Nephron progenitor cell (in vitro differentiated cells): ENCODE measurements around the gene ZMPSTE24.
A peak's percentile ranks its signal among the peaks of the same experiment; 100 is the strongest.

Experiments used
- DNase-seq: peaks from one replicate; pipeline ENCODE4 v3.0.0; 2021
- H3K27ac Mint-ChIP-seq: 2 replicates; pipeline ENCODE4 v1.8.0; 2021; ENCODE audit warnings: mild to moderate bottlenecking, moderate library complexity, mixed read lengths
- H3K27me3 Mint-ChIP-seq: 2 replicates; pipeline ENCODE4 v1.8.0; 2021; ENCODE audit warnings: mild to moderate bottlenecking, low read depth, mixed read lengths; ENCODE audit not compliant: poor library complexity
- H3K36me3 Mint-ChIP-seq: 2 replicates; pipeline ENCODE4 v1.8.0; 2021; ENCODE audit warnings: low read depth, mixed read lengths
- H3K4me1 Mint-ChIP-seq: 2 replicates; pipeline ENCODE4 v1.8.0; 2021; ENCODE audit warnings: mixed read lengths
- H3K4me3 Mint-ChIP-seq: 2 replicates; pipeline ENCODE4 v1.8.0; 2021; ENCODE audit warnings: mild to moderate bottlenecking, moderate library complexity, mixed read lengths
- H3K9me3 Mint-ChIP-seq: 2 replicates; pipeline ENCODE4 v1.8.0; 2021; ENCODE audit warnings: mild to moderate bottlenecking, moderate library complexity, mixed read lengths
- TF ChIP-seq, protein P1 (sequence below): fragments of 200-600 bp; sonication (generic); IDR thresholded peaks from 2 replicates; pipeline ENCODE4 v1.5.0; 2021; ENCODE audit warnings: antibody characterized with exemption

The ZMPSTE24 gene

DNA sequence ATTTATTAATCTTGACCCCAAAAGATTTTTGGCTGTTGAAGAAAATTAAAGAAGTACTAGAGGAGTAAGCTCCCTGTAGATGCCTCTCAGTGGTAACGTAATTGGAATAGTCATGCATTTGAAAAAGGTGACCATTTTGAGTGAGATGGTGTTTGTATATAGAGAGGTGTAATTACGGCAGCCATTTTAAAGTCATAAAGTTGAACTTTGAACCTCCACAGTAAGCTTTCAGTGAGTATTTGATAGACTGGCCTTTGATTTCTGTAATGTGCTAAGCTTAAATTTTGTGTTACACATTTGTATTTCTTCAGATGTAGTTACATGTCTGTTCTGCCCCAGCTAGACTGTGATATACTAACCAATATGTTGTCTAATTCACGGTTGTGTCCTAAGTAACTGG is 31.8 kb upstream of the ZMPSTE24 start:
- H3K4me1 Mint-ChIP-seq: no peaks in the 10 kb centered on the region
- no peak overlapping the region for H3K4me3 Mint-ChIP-seq
- no peak overlapping the region for H3K27ac Mint-ChIP-seq
- H3K36me3 Mint-ChIP-seq: peaks cover 36% of the 10 kb centered on the region
- no peaks in the 10 kb centered on the region for H3K27me3 Mint-ChIP-seq
- TF ChIP-seq, protein P1, sequence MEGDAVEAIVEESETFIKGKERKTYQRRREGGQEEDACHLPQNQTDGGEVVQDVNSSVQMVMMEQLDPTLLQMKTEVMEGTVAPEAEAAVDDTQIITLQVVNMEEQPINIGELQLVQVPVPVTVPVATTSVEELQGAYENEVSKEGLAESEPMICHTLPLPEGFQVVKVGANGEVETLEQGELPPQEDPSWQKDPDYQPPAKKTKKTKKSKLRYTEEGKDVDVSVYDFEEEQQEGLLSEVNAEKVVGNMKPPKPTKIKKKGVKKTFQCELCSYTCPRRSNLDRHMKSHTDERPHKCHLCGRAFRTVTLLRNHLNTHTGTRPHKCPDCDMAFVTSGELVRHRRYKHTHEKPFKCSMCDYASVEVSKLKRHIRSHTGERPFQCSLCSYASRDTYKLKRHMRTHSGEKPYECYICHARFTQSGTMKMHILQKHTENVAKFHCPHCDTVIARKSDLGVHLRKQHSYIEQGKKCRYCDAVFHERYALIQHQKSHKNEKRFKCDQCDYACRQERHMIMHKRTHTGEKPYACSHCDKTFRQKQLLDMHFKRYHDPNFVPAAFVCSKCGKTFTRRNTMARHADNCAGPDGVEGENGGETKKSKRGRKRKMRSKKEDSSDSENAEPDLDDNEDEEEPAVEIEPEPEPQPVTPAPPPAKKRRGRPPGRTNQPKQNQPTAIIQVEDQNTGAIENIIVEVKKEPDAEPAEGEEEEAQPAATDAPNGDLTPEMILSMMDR: no peak
- H3K9me3 Mint-ChIP-seq: no peaks in the 10 kb centered on the region
- DNase-seq: no peak

DNA sequence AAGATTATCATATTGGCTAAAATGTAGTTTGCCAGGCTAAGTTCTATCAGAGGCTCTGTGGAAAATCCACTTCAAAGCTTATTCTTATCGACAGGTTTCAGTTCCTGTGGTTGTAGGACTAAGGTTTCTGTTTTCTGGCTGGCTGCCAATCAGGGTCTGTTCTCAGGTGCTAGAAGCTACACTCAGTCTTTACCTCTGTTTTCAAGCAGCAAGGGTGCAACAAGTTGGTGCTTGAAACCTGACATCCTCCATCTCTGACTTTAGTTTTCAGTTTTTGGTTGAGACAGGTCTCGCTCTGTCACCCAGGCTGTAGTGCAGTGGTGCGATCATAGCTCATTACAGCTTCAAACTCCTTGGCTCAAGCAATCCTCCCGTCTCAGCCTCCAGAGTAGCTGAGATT is 25.6 kb upstream of the ZMPSTE24 start:
- no peaks in the 10 kb centered on the region for H3K9me3 Mint-ChIP-seq
- peaks cover 61% of the 10 kb centered on the region for H3K36me3 Mint-ChIP-seq
- H3K4me3 Mint-ChIP-seq: no peak overlapping the region
- no peaks in the 10 kb centered on the region for H3K4me1 Mint-ChIP-seq
- H3K27ac Mint-ChIP-seq: no peak overlapping the region
- H3K27me3 Mint-ChIP-seq: no peaks in the 10 kb centered on the region
- no peak for DNase-seq
- TF ChIP-seq, protein P1: no peak

DNA sequence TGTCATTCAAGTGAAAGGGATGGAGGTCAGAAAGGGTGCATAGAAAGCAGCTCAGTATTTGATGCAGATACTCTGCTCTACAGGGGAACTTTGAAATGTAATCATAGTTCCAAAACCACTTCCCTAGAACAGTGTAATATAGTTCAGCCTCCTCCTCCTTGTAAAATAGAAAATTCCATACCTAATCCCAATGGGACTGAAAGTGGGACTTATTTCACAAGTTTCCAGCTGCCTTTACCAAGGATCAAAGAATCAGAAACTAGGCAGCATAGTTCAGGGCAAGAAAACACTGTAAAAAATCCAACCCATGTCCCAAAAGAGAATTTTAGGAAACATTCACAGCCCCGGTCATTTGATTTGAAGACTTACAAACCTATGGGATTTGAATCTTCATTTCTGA is 18.4 kb upstream of the ZMPSTE24 start:
- Mint-ChIP-seq H3K4me3 (no peak overlapping the region), H3K27ac (no peak overlapping the region), H3K27me3 (no peaks in the 10 kb centered on the region), H3K9me3 (no peaks in the 10 kb centered on the region), H3K36me3 (peaks cover 54% of the 10 kb centered on the region), H3K4me1 (no peaks in the 10 kb centered on the region)
- no peak for DNase-seq
- TF ChIP-seq, protein P1: no peak

DNA sequence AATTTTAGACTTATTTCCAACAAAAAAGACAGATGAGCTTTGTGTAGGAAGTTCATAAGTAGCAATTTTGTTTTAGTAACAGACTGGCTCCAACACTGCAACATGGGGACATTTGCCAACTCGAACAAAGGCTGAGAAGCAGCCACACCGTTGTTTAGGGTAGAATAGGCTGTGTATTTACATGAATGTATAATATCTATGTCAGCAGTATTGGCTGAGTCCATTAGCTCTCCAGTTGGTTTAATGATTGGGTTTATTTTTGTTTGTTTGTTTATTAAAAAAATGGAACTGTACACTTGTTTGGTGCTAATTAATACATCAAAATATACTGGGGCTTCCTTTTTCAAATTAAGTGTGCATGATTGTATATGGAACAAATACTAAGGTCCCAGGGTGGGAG is 17.6 kb upstream of the ZMPSTE24 start:
- H3K27ac Mint-ChIP-seq: no peak overlapping the region
- H3K9me3 Mint-ChIP-seq: no peaks in the 10 kb centered on the region
- no peak for DNase-seq
- TF ChIP-seq, protein P1: no peak
- H3K27me3 Mint-ChIP-seq: peaks cover 3% of the 10 kb centered on the region
- no peaks in the 10 kb centered on the region for H3K4me1 Mint-ChIP-seq
- no peak overlapping the region for H3K4me3 Mint-ChIP-seq
- H3K36me3 Mint-ChIP-seq: peaks cover 51% of the 10 kb centered on the region

DNA sequence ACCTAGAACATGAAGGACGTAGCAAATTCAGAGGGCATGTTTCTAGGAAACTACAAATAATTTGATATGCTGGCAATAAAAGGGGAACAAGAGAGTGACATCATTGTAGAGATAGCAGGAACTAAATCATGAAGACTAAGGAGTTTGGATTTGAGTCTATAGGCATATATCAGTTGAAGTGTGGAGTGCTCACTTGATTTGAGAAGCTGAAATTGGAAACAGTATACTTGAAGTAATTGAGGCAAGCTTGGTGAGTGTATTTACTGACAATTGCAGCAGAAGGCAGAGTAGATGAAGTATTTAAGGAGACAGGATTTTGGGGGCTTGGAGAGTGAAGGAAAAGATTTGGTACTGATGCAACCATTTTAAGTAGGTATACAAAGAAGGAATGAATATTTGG is 16.7 kb upstream of the ZMPSTE24 start:
- DNase-seq: no peak
- TF ChIP-seq, protein P1: no peak
- Mint-ChIP-seq H3K4me1 (no peaks in the 10 kb centered on the region), H3K36me3 (peaks cover 41% of the 10 kb centered on the region), H3K27ac (peak overlapping the region; percentile 12), H3K9me3 (no peaks in the 10 kb centered on the region), H3K4me3 (no peak overlapping the region), H3K27me3 (peaks cover 4% of the 10 kb centered on the region)

DNA sequence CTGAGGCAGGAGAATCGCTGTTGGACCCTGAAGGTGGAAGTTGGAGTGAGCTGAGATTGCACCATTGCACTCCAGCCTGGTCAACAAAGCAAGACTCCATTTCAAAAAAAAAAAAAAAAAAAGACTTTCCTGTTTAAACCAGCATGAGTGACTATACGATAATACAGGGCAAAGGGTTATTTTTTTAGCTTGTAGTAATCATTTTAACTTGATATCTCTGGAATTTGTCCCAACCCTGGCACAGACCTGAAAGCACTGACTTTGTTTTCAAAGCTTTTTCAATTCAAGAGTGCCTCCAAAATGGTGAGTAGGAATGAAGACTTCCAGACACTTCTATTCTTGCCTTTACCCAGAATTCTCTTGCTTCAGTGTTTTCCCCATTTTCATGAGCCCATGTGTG is 14.7 kb upstream of the ZMPSTE24 start:
- no peak overlapping the region for H3K4me3 Mint-ChIP-seq
- peaks cover 21% of the 10 kb centered on the region for H3K36me3 Mint-ChIP-seq
- H3K4me1 Mint-ChIP-seq: no peaks in the 10 kb centered on the region
- peaks cover 4% of the 10 kb centered on the region for H3K27me3 Mint-ChIP-seq
- H3K27ac Mint-ChIP-seq: no peak overlapping the region
- TF ChIP-seq, protein P1: no peak
- DNase-seq: no peak
- no peaks in the 10 kb centered on the region for H3K9me3 Mint-ChIP-seq
